ELF-1 (cell line): ENCODE results near the gene STK40.

Source experiments
- DNase-seq: peaks from one replicate; pipeline ENCODE4 v3.0.0-alpha.2; 2016; ENCODE audit warnings: low read depth, low spot score

Gene STK40

DNA sequence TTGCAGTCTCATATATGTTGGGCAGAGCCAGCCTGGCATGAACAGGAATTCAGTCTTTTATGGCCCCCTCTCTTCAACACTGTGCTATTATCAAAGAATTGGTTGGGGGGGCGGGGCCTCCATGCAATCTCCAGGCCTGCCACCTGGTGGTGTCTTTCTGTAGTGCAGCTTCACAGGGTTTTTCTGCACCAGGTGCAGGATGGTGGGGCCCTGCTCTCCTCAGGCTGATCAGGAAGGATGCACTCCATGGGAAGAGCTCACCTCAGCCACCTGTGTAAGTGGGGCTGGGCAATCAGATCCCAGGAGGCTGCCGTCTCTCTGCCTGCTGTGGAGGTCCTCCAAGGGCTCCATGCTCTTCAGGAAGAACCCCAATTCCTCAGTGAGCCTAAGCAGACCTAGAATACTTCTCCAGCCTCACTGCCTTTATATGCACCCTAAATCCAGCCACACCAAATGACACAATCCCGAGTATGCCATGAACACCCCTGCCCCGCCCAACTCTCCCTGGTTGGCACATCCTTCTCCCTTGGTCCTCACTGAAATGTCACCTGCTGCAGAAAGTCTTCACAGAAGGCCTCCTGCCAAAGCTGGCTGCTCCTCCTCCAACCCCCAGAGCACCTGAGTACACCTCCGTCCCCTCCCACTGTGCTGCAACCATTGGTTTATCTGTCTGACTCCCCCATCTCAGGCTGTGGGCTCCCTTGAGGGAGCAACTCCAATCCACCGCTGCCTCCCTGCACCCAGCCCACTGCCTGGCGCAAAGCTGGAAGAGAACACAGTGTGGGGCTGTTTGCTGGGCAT is 16.5 kb downstream of the STK40 start:
- peak; percentile 86 for DNase-seq

DNA sequence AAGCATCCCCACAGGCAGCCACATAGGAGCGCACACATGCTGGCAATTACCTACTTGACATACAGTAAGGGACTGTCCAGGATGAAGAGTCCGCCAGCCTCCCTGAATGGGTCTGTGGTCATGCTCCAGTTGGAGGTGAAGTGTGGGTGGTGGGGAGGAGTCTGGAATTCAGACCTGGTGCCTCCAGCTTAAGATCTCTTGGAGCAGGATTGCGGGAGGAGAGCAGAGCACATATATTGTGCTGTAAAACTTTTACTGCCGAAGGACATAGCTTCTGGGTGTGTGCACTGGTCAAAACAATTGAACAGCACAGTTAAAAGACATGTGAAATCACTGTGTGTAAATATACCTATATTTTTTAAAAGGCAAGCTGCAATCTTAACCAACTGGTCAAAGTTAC is 17.9 kb downstream of the STK40 start:
- DNase-seq: no peak

DNA sequence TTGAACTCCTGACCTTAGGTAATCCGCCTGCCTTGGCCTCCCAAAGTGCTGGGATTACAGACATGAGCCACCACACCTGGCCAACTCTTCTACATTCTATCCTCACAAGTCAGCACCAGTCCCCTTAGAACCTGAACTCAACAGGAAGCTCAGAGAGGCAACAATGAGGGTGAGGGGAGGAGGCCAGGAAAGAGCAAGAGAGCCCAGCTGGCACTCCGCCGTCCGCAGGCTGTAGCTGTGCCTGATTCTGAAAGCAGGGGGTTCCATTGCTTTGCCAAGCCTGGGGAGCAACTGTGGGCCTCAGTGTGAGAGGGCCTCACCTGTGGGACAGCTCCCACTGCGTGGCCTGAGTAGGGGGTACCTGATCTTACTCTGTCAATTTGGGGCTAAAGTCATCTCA is 18.7 kb downstream of the STK40 start:
- DNase-seq: no peak

DNA sequence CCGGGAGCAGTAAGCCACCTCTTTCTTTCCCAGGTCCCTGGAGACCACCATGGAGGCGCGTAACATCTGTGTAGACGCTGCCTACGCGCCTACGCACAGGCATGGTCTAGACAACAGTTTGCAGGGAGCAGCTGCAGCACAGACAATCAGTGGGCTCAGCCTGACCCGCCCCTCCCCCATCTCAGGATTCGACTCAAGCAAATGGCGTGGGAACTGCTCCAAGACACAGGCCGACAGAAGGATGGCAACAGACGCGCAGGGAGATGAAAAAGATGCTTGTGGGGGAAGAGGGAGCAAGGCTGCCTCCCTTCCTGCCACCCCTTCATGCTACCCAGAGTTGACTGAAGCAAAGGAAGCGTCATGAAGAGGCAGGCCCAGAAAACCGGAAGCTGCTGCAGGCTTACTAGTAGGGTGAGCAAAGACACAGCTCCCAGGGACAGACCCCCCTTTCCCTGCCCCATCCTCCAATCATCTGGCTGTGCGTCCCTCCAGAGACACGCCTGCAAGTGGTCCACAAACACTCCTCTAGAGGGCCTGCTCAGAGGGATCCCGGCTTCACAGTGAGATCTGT is 19.5 kb downstream of the STK40 start:
- DNase-seq: peak; percentile 49

DNA sequence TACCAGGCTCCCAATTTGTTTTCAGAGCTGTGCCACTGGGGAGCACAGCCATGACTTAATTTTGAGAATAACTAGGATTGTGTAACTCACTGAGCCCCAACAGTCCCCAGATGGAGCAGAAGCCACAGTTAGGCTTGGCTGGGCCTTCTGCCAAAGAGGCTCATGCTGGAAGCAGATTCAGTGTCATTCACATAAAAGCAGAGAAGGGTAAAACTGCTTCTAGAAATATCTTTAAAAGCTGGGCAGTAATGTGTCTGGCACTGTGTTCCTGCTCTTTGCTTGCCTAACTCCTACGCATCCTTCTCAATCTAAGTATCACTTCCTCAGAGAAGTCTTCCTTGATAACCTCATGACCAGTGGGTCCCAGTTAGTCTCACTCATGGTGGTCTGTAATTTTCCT is 20.3 kb downstream of the STK40 start:
- DNase-seq: no peak

DNA sequence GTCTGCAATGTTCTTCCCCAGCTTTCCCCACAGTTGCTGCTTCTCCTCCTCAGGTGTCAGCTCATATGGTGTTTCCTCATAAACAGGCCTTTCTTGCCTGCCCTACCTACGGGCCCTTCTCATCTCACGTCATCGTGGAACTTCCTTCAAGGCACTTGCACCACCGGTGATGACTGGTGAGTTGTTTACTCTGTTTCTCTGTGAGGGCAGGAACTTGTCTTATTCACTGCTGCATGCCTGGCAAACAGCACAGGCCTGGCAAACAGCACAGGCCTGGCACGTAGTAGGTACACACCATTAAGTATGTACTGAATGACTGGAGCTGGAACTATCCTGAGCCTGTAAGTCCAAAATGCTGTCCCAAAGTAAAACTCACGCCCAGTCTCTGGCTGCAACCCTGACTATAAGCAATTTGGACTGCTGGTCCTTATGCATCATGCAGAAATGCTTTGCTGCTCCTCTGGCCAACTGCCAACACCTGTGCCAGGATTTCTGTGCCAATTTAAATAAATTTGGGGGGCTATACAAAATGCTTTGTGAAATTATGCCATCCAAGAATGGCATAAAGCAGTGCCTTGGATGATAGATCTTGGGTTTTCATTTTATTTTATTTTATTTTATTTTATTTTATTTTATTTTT is 25.7 kb downstream of the STK40 start:
- DNase-seq: no peak

GRCh38 chr1:36359383-36359782 is 26.3 kb downstream of the STK40 start:
- DNase-seq: no peak

GRCh38 chr1:36358514-36359084 is 27.1 kb downstream of the STK40 start:
- no peak for DNase-seq

DNA sequence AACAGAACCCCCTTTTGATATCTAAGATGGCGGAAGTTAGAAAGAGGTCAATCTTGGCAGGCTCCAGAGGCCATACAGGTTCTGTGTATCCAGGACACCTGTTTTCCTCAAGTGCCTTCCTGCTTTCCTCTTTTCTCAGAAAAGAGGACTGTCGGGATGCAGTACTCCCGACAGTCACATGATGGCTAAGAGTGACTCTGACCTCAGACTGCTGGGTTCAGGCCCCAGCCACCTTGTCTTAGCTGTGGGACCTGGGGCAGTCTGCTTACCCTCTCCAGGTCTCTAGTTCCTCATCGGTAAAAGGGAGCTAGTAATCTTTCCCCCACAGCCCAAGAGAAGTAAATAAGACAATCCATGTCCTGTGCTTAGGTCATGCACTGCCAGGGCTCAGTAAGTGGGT is 29.9 kb downstream of the STK40 start:
- DNase-seq: peak; percentile 8

- no peak for DNase-seq
These were observed 31.2 kb downstream of the STK40 start for GRCh38 chr1:36354486-36354885.

GRCh38 chr1:36352910-36353878 is 32.5 kb downstream of the STK40 start:
- DNase-seq: no peak

DNA sequence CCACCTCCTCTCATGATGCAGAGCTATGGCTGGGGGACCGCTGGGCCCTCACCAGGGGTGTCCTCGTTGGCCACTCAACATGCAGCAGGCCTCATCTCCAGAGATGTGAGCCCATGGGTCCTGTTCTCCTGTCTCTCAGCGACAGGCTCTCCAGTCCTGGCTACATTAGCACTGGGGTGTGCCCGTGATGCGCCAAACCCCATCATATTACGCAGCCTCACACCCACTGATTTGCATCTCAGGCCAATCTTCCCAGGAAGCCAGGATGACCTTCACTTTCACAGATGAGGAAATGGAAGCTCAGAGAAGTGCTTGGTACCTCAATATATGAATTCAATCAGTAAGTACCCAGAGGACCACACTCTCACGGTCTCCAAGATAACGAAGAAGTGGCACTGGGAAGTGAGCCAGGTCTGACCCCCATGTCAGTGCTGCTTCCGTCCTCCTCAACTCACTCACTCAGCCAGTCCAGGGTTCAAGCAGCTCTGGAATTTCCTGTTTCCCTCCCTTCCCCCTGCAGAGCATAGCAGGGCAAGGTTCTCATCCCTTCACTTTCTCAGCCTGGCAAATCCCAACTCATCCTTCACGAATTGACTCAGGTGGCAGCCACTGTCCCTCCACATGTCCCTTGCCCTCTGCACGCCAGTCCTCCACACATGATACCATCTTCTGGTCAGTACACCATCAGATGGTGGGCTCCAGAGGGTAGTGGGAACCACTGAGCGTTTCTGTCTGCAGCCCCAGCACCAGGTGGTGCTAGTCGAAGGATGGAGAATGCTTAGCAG is 33.4 kb downstream of the STK40 start:
- no peak for DNase-seq

DNA sequence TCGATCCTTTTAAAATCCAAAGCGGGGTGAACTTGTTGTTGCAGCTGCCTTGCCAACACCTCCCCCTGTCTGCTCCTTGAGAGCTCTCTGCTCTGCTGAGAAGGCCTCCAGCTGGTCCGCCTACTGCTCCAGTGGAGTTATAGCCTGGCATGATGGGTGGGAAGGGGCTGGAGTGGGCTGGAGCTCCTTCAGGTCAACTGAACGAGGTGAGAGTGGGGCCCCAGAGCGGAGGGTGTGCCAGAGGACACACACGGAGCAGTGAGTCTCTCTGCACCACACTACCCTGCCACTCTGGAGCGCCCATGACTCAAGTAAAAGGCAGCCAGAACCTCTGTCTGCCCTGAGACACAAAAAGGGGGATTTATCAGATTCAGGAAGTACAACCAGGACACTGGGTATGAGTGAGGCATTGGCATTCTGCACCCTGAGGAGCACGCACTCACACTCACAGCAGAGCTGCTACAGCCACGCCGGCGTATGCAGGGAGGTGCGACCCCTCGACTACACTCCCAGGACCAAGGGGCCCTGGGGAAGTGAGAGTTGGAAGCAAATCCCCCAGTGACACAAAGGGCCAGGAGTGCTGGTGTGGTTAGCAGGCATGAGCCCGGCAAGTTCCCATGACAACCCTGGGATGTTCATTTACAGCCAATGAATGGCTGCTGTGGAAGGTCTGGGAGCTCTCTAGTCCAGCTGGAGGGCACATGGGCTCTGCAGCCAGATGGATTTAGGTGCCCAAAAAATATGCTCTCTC is 34.3 kb downstream of the STK40 start:
- DNase-seq: peak; percentile 32

DNA sequence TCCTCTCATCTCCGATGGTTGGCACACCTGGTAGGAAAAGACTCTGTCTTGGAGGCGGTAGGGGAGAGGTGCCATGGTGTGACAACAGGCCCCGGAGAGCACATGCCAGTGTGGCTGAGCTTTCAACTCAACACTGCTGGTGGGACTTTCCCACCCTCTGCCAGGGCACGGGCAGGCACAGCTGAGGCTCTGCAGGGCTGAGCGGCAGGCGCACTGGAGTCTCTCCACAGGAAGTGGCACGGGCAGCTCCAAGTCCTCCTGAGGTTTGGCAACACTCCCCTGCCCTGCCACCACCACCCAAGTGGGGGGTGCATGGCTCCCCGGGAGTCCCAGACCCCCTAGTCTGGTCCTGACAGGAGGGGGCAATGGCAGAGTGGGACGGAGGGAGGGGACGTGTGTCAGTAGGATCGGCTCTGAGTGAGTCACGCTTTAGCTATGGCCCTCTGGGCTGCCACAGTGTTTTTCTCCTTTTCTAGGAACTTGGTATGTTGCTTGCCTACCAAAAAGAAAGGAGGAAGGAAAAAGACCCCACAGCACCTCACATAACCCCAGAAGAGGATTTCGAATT is 35.0 kb downstream of the STK40 start:
- peak; percentile 30 for DNase-seq

GRCh38 chr1:36349839-36350238 is 35.9 kb downstream of the STK40 start:
- DNase-seq: no peak

- no peak for DNase-seq
These were observed 36.5 kb downstream of the STK40 start for GRCh38 chr1:36349241-36349671.

DNA sequence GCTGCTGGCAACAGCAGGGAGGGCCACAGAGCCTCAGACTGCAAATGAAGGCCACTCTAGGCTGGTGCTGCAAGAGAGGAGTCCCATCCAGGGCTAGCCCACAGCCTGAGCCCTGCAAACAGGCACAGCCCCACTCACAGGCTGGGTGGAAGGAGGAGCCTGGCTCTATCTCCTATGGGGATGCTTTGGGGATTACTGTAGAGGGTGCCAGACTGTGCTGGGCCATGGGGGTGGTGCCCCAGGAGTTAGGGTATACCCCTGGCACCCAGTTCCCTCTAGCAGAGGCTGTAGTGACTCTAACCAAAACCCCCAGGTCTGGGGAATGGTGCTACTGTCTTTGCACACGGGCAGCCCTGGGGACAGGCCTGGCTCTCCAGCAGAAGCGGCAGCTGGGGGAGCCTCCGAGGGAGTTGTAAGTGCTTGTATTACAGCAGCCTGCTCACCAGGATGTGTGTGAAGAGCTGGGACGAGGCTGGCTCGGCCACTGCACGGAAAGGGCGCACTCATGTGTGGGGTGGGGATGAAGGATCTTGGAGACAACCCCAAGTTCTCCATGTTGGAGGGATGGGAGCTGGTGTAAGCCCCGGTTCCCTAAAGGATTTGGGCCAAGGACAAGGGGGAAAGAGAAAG is 38.9 kb downstream of the STK40 start:
- DNase-seq: no peak

DNA sequence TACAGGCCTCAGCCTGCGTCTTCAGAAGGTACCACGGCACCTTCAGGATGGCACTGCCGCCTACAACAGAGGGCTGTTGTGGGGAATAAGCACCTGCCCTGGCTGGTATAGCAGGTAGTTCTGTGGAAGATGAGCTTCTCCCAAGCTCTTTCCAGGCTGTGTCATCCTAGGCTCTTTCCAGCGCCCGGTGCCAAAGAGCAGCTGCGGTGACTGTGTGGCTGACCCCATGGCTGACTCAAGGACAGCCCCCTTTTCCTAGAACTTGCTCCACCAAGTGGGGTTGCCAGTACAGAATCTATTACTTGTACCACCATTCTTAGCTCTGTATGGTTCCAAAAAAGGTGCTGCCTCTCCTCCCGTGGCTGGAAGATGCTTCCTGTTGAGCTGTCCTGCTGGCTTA is 40.4 kb downstream of the STK40 start:
- DNase-seq: no peak

DNA sequence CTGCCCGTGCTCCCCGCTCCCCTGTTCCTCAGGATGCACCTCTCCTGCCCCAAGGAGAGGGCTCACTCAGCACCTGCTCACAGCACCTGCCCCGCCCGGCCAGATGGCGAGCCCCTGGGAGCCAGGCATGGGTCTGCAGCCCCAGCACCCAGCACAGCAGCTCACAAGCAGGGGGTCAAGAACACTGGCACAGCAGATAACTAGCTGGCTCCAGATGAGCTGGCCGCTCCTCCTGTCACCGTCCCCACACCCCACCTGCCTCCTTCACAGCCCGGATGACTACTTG is 41.4 kb downstream of the STK40 start:
- DNase-seq: no peak
